Liver (tissue), 3 donors: ENCODE results near the gene ADM5.

Experiments
- CTCF ChIP-seq: fragments of 150-350 bp; IDR thresholded peaks from 2 replicates; pipeline ENCODE4 v1.5.1; 2017; ENCODE audit warnings: improper control_type of control experiment, low read depth, low read length; ENCODE audit not compliant: missing input control
- GABPA ChIP-seq, 2 donors: IDR thresholded peaks in 1 of 2; conservative IDR thresholded peaks in 1 of 2; 2 replicates each; pipeline ENCODE4 v1.6.1; 2016; ENCODE audit warnings: antibody characterized with exemption in 2 of 2, mild to moderate bottlenecking in 1 of 2, moderate library complexity in 1 of 2
- MAX ChIP-seq: IDR thresholded peaks from 2 replicates; pipeline ENCODE4 v1.6.1; 2016; ENCODE audit warnings: antibody characterized with exemption
- RAD21 ChIP-seq, 2 donors: IDR thresholded peaks; 2 replicates each; pipeline ENCODE4 v1.6.1; 2016; ENCODE audit warnings: antibody characterized with exemption in 2 of 2, mild to moderate bottlenecking in 2 of 2
- ZBTB33 ChIP-seq: IDR thresholded peaks from 2 replicates; pipeline ENCODE4 v1.6.1; 2016; ENCODE audit warnings: antibody characterized with exemption
- donor health status: healthy.
- donor health status: healthy.

GRCh38 chr19:49658139-49658517 is 31.3 kb upstream of the ADM5 start:
- TF ChIP-seq CTCF (no peak), ZBTB33 (no peak), MAX (no peak), RAD21 (IDR thresholded peaks at IDR 0.05) (no peak), GABPA (IDR thresholded peaks at IDR 0.05 in 1 of 2, conservative IDR thresholded peaks at IDR 0.05 in 1 of 2) (no peak)
